Osteoblast (primary cell): ENCODE data around the gene ZNF106. TPM values are rescaled to one million over a fixed set of nuclear protein-coding genes. Genes with fewer than 3 reads are reported as not detected.
A peak's percentile ranks its signal among the peaks of the same experiment; 100 is the strongest.

Experiments
- DNase-seq: peaks from one replicate; pipeline ENCODE4 v3.0.0; 2011; ENCODE audit warnings: low spot score, mixed read lengths; ENCODE audit not compliant: insufficient read length; ENCODE audit errors: missing footprints
- H2AFZ ChIP-seq: 2 replicates; pipeline ENCODE4 v1.6.0; 2011; ENCODE audit warnings: mild to moderate bottlenecking, low read length
- H3K27ac ChIP-seq: 2 replicates; pipeline ENCODE4 v1.5.1; 2011; ENCODE audit warnings: mild to moderate bottlenecking, low read depth, low read length, moderate library complexity
- H3K27me3 ChIP-seq: 2 replicates; pipeline ENCODE4 v1.6.0; 2012; ENCODE audit warnings: mild to moderate bottlenecking, control low read depth, inconsistent platforms, low read length, moderate library complexity; ENCODE audit not compliant: insufficient read depth
- H3K36me3 ChIP-seq: 2 replicates; pipeline ENCODE4 v1.5.1; 2011; ENCODE audit warnings: mild to moderate bottlenecking, low read length, control low read depth, moderate library complexity; ENCODE audit not compliant: insufficient read depth
- H3K4me1 ChIP-seq: 2 replicates; pipeline ENCODE4 v1.5.1; 2011; ENCODE audit warnings: mild to moderate bottlenecking, low read length, control low read depth, moderate library complexity; ENCODE audit not compliant: insufficient read depth
- H3K4me2 ChIP-seq: 2 replicates; pipeline ENCODE4 v1.6.0; 2011; ENCODE audit warnings: mild to moderate bottlenecking, low read length; ENCODE audit not compliant: insufficient read depth
- H3K4me3 ChIP-seq: fragments of 200-600 bp; sonication (generic); 3 replicates; pipeline ENCODE4 v1.5.1; 2012; ENCODE audit warnings: mild to moderate bottlenecking, low read length, inconsistent platforms; ENCODE audit not compliant: insufficient read depth
- H3K79me2 ChIP-seq: 2 replicates; pipeline ENCODE4 v1.6.0; 2012; ENCODE audit warnings: mild to moderate bottlenecking, low read length, control low read depth, inconsistent platforms; ENCODE audit not compliant: insufficient read depth
- H3K9me3 ChIP-seq: 2 replicates; pipeline ENCODE4 v1.5.1; 2011; ENCODE audit warnings: low read depth, low read length, control low read depth
- H4K20me1 ChIP-seq: 2 replicates; pipeline ENCODE4 v1.6.0; 2012; ENCODE audit warnings: mild to moderate bottlenecking, low read length, control low read depth; ENCODE audit not compliant: insufficient read depth
- total RNA-seq: library from RNA; depleted of rRNA; stranded (reverse); fragments of >200 nt; gene quantifications from 2 replicates; pipeline ENCODE4 v1.2.3, GENCODE V29; 2012
- TF ChIP-seq, protein P1 (sequence below): IDR thresholded peaks from 2 replicates; pipeline ENCODE4 v1.5.1; 2011; ENCODE audit warnings: mild to moderate bottlenecking, low read depth, low read length, moderate library complexity; ENCODE audit errors: extremely low read depth

The ZNF106 gene
- total RNA-seq, 1 donor: 89.0 TPM

GRCh38 chr15:42387603-42388002 lies 103.3 kb downstream of the ZNF106 start:
- DNase-seq: no peak
- Histone ChIP-seq H3K27ac (no peak overlapping the region), H3K4me1 (peaks cover 6% of the 10 kb centered on the region), H3K79me2 (no peaks in the 10 kb centered on the region), H3K4me3 (no peak overlapping the region), H4K20me1 (no peaks in the 10 kb centered on the region), H3K9me3 (no peaks in the 10 kb centered on the region), H2AFZ (peak overlapping the region; percentile 29), H3K27me3 (no peaks in the 10 kb centered on the region), H3K4me2 (no peak overlapping the region), H3K36me3 (no peaks in the 10 kb centered on the region)
- TF ChIP-seq, protein P1, sequence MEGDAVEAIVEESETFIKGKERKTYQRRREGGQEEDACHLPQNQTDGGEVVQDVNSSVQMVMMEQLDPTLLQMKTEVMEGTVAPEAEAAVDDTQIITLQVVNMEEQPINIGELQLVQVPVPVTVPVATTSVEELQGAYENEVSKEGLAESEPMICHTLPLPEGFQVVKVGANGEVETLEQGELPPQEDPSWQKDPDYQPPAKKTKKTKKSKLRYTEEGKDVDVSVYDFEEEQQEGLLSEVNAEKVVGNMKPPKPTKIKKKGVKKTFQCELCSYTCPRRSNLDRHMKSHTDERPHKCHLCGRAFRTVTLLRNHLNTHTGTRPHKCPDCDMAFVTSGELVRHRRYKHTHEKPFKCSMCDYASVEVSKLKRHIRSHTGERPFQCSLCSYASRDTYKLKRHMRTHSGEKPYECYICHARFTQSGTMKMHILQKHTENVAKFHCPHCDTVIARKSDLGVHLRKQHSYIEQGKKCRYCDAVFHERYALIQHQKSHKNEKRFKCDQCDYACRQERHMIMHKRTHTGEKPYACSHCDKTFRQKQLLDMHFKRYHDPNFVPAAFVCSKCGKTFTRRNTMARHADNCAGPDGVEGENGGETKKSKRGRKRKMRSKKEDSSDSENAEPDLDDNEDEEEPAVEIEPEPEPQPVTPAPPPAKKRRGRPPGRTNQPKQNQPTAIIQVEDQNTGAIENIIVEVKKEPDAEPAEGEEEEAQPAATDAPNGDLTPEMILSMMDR: no peak

DNA sequence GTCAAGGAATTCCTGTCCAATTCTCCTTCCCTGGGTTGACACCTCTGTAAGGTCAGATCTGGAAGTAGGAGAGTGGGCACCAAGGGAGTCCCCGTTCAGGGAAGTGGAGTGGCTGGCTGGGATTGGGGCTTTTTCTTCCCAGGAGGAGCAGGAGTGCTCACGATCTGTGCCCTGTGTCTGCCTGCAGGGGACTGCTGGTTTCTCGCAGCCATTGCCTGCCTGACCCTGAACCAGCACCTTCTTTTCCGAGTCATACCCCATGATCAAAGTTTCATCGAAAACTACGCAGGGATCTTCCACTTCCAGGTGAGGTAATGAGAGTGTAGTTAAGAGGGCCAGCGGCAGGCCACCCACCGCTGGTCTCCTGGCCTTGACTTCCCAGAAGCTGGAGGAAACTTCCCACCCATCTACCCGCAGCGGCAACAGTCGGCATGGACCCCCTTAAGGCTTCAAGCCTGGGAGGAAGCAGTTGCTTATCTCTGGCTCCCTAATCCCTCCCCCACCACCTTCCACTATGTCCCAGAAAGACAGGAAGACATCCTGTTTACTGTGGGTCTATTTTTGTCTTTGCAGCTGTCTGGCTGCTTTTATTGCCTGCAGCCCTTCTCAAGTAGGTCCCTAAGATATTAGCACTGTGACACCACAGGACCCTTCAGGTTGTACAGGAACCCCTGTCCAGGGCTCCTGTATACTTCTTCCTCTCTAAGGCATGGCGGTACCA lies 104.8 kb downstream of the ZNF106 start:
- peaks cover 6% of the 10 kb centered on the region for H3K4me1 ChIP-seq
- no peaks in the 10 kb centered on the region for H4K20me1 ChIP-seq
- no peak overlapping the region for H3K27ac ChIP-seq
- no peaks in the 10 kb centered on the region for H3K27me3 ChIP-seq
- H3K36me3 ChIP-seq: no peaks in the 10 kb centered on the region
- DNase-seq: no peak
- H3K9me3 ChIP-seq: no peaks in the 10 kb centered on the region
- H3K4me3 ChIP-seq: no peak overlapping the region
- H3K4me2 ChIP-seq: no peak overlapping the region
- TF ChIP-seq, protein P1: no peak
- no peaks in the 10 kb centered on the region for H3K79me2 ChIP-seq
- H2AFZ ChIP-seq: no peak overlapping the region

DNA sequence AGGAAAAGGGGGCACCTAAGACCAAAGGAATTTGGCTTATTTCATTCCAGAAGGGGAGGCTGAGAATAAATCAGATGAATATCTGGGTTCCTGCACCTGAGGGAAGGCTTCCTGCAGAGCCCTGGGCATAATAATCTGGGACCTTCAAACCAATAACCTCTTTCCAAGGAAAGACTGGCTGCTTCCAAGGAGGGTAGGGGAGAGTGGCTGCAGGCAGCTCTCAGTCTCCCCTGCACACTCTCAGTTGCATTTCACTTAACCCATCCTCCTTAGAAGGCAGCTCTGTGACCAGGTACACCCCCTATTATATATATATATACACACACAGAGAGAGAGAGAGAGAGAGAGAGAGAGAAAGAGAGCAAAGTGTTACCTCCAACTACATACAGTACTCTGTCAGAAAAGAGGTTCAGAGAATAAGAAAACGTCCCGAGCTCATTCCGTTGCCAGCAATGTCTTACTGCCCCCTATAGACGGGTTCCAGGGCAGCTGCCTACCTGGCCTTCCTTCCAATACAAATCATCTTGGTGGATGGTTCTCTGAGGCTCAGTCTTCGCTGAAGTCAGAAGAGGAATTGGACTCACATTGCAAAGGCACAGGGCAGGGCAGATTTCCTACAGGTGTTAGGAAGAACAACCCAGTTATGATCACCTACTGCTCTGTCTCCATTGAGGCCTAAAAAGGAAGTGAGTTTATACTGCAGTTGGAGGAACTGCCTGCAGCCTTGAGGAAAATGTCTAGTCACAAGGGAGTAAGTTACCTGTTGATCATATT lies 105.5 kb downstream of the ZNF106 start:
- Histone ChIP-seq H3K27ac (no peak overlapping the region), H3K4me2 (no peak overlapping the region), H3K9me3 (no peaks in the 10 kb centered on the region), H3K79me2 (no peaks in the 10 kb centered on the region), H3K27me3 (no peaks in the 10 kb centered on the region), H3K4me3 (no peak overlapping the region), H3K4me1 (peaks cover 6% of the 10 kb centered on the region), H2AFZ (no peak overlapping the region), H4K20me1 (no peaks in the 10 kb centered on the region), H3K36me3 (no peaks in the 10 kb centered on the region)
- TF ChIP-seq, protein P1: peak; percentile 81
- peak; percentile 76 for DNase-seq

- Histone ChIP-seq H3K4me1 (peaks cover 6% of the 10 kb centered on the region), H3K9me3 (no peaks in the 10 kb centered on the region), H2AFZ (no peak overlapping the region), H4K20me1 (no peaks in the 10 kb centered on the region), H3K36me3 (no peaks in the 10 kb centered on the region), H3K27ac (no peak overlapping the region), H3K79me2 (no peaks in the 10 kb centered on the region), H3K4me2 (no peak overlapping the region), H3K27me3 (no peaks in the 10 kb centered on the region), H3K4me3 (no peak overlapping the region)
- no peak for DNase-seq
- TF ChIP-seq, protein P1: no peak
Observed at GRCh38 chr15:42384597-42384996, 106.3 kb downstream of the ZNF106 start.
